GM21737 (cell line): ENCODE measurements around the gene CYGB.
A peak's percentile ranks its signal among the peaks of the same experiment; 100 is the strongest.
"Not testable (repeated sequence)": the region's sequence is repeated elsewhere in the genome, so short reads cannot be mapped to it uniquely, and the experiment has no call there.

Experiments used
- ATAC-seq: cut with Tn5 transposase; IDR thresholded peaks from one replicate; pipeline ENCODE4 v1.9.1; 2021; ENCODE audit warnings: mild to moderate bottlenecking, moderate library complexity; ENCODE audit not compliant: unreplicated experiment

CYGB gene

GRCh38 chr17:76524598-76525512 lies 12.7 kb downstream of the CYGB start:
- ATAC-seq: no peak

GRCh38 chr17:76523084-76524037 lies 14.1 kb downstream of the CYGB start:
- no peak for ATAC-seq

GRCh38 chr17:76521683-76522082 lies 15.8 kb downstream of the CYGB start:
- not testable (repeated sequence) for ATAC-seq

- ATAC-seq: no peak
Observed at GRCh38 chr17:76521262-76521661, 16.2 kb downstream of the CYGB start.

GRCh38 chr17:76519048-76519966 lies 18.2 kb downstream of the CYGB start:
- ATAC-seq: no peak

- no peak for ATAC-seq
Observed at GRCh38 chr17:76517638-76518038, 19.9 kb downstream of the CYGB start.

GRCh38 chr17:76515274-76515949 lies 22.1 kb downstream of the CYGB start:
- ATAC-seq: peak; percentile 63

GRCh38 chr17:76514355-76514754 lies 23.2 kb downstream of the CYGB start:
- not testable (repeated sequence) for ATAC-seq

GRCh38 chr17:76513306-76513692 lies 24.2 kb downstream of the CYGB start:
- ATAC-seq: no peak

- ATAC-seq: no peak
Observed at GRCh38 chr17:76512366-76513305, 24.9 kb downstream of the CYGB start.

- no peak for ATAC-seq
Observed at GRCh38 chr17:76511668-76512365, 25.7 kb downstream of the CYGB start.

- ATAC-seq: no peak
Observed at GRCh38 chr17:76510831-76511244, 26.7 kb downstream of the CYGB start.

GRCh38 chr17:76508472-76509063 lies 28.9 kb downstream of the CYGB start:
- not testable (repeated sequence) for ATAC-seq

- ATAC-seq: no peak
Observed at GRCh38 chr17:76506408-76507345, 30.8 kb downstream of the CYGB start.

GRCh38 chr17:76504117-76504516 lies 33.4 kb downstream of the CYGB start:
- no peak for ATAC-seq

GRCh38 chr17:76502341-76503211 lies 34.9 kb downstream of the CYGB start:
- ATAC-seq: no peak
